HG03565 (cell line): Measurements from ENCODE around the gene AADAC.
"Not testable (repeated sequence)": the region's sequence is repeated elsewhere in the genome, so short reads cannot be mapped to it uniquely, and the experiment has no call there.

Source experiments
- ATAC-seq: cut with Tn5 transposase; IDR thresholded peaks from one replicate; pipeline ENCODE4 v1.9.1; 2021; ENCODE audit warnings: mild to moderate bottlenecking, moderate library complexity; ENCODE audit not compliant: unreplicated experiment

Gene AADAC

GRCh38 chr3:151813799-151814198 is at the start of gene AADAC:
TSS of gene AADAC (plus strand) at chr3:151814116. CDS start at chr3:151814163, 47 bp downstream.
- no peak for ATAC-seq

- ATAC-seq = not testable (repeated sequence)
Observed at GRCh38 chr3:151764699-151765098, 49.2 kb upstream of the AADAC start.

DNA sequence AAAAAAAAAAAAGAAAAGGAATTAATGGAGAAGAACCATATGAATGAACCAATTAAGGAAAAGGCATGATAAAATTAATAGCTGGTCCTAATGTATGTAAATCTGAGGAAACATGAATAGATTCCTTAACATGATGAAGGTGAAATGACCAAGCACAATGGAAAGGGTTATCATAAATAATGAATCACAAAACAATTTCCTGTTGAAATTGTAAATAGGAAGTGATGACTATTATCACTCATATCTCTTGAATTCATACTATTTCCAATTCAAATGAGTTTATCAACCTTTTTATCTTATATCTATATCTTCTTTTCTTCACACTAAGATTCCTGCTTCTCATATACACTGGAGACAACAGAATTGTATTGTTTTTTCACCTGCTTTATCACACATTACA is 48.2 kb upstream of the AADAC start:
- ATAC-seq = no peak

DNA sequence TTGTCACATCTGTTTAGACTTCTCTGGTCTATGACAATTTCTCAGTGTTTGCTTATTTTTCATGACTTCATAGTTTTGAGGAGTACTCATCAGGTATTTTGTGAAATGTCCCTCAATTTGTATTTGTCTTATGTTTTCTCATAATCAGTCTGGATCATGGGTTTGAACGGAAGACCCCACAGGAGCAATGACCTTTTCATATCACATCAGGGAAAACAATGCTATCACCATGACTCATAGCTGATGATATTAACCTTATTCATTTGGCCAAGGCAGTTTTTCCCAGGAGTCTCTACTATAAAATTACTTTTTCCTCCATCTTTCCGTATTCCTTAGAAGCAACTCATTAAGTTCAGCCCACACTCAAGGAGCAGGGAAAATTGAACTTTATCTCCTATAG is 47.5 kb upstream of the AADAC start:
- no peak for ATAC-seq

- no peak for ATAC-seq
Observed at GRCh38 chr3:151768393-151768930, 45.5 kb upstream of the AADAC start.

- no peak for ATAC-seq
Observed at GRCh38 chr3:151769175-151769574, 44.7 kb upstream of the AADAC start.

- ATAC-seq = no peak
Observed at GRCh38 chr3:151770956-151771355, 43.0 kb upstream of the AADAC start.

- no peak for ATAC-seq
Observed at GRCh38 chr3:151772825-151773480, 41.0 kb upstream of the AADAC start.

- no peak for ATAC-seq
Observed at GRCh38 chr3:151774235-151774634, 39.7 kb upstream of the AADAC start.

DNA sequence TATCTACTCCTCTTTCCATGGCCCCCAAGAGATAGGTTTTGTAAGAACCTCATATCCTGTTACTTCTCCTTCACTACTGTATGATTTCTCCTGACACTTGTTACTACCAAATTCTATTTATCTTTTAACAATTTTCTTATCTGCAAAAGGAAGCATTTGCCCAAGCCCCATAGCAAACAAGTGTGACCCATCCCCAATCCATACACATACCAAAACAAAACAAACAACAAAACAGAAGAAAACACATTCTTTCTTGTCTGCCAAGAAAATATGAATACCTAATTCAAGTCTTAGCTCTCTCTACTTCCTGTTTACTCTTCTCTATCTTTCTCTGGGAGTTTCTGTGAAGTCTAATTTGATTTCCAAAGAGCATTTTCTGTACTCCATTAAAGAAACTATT is 39.0 kb upstream of the AADAC start:
- no peak for ATAC-seq

DNA sequence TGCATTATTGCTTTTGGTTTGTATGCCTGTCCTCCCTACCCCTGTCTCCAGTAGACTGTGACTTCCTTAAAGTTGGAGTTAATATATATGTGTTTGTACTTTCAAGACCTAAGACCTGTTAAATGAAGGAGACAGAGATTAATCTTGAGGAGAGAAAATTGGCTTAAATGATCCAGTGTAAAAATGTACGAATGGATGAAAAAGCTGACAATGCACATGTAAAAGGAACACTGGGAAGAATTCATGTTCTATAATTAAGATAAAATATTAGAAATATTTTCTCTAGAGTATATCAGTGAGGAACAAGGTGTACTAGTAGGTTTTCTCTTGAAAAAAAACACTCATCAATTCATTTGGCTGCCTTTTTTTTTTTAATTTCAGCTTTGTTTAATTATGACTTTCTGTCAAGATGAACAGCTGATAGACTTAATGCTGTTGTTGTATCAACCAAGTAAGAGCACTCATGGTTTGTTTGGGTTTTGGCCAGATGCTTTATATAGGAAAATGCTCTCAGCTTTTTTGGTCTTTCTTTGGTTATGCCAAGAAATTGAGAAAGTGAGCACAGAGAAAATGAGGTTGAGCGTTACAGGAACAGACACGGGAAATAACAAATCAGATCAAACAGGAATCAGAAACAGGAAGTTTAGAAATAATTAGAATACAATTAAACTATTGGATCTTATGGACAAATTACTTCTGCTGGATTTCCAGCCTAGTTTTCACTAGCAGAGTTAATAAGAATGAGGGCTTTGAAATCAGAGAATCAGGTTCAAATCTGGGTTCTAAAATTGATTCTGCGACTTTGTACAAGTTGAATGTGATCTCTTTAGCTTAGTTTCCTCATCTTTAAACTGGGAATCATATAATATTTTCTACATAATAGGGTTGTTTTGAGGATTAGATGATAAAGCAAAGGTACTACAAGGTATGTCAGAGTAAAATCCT is 38.3 kb upstream of the AADAC start:
- ATAC-seq = no peak

- ATAC-seq = no peak
Observed at GRCh38 chr3:151776259-151776740, 37.6 kb upstream of the AADAC start.

GRCh38 chr3:151777880-151778279 is 36.0 kb upstream of the AADAC start:
- no peak for ATAC-seq

GRCh38 chr3:151787626-151788025 is 26.3 kb upstream of the AADAC start:
- ATAC-seq = no peak

DNA sequence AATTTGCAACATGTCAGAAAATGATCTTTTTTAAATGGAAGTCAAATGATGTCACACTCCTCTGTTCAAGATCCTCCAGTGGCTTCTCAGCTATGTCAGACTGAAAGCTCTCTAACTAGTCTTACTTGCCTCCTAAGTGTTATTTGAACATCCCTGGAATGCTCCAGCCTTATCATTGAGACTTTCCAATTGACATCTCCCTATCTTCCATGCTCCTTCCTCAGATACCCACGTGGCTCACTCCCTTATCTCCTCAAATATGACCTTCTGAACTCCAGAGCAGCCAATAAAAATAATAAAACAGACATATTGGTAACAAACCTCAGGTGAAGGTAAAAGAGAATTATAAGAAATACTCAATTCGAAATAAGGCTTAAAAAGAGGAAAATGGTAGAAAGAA is 25.5 kb upstream of the AADAC start:
- ATAC-seq = no peak

- ATAC-seq = no peak
Observed at GRCh38 chr3:151789853-151790463, 24.0 kb upstream of the AADAC start.

- ATAC-seq = not testable (repeated sequence)
Observed at GRCh38 chr3:151790763-151791162, 23.2 kb upstream of the AADAC start.

DNA sequence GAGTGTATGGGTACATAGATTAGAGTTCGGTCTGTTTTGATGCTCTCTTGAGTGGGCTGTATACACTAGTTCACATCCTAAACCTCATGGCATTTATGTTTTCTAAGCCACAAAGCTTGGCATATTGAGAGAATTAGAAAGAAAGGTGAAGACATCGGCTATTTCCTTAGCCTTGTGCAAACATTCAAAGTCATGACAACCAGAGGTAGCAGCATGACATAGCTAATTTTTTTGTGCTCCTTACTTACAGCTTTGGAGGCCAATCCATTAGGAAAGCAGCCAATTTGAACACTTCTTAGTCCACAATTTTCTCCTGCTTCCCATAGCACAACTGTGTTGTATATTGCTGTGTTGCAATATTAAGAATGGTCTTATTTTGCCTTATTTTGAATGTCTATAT is 21.5 kb upstream of the AADAC start:
- ATAC-seq = no peak

GRCh38 chr3:151793636-151794035 is 20.3 kb upstream of the AADAC start:
- no peak for ATAC-seq

GRCh38 chr3:151794080-151794479 is 19.8 kb upstream of the AADAC start:
- no peak for ATAC-seq

DNA sequence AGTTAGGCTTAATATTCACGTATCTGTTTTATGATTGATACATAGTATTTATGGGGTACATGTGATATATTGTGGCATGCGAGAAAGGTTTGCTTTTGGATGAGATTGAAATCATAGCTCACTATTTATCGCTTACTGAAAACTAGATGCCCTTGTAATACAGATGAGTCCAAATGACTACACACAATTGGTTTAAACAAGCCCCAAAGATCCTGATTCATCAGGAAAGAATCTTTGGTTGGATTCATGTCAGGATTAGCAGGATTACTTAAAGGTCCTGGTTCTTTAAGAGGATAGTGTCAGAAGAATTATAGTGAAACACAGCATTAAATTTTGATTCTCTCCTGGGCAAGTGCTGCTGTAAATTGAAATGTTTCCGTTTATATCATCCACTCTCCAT is 18.6 kb upstream of the AADAC start:
- no peak for ATAC-seq
